IPS-18c (cell line): ENCODE results near the gene LGALS9.
"Not testable (repeated sequence)": the region's sequence is repeated elsewhere in the genome, so short reads cannot be mapped to it uniquely, and the experiment has no call there.

Experiments used
- H3K4me3 ChIP-seq: 2 replicates; pipeline ENCODE4 v1.7.0; 2013; ENCODE audit warnings: low read depth, mild to moderate bottlenecking, low read length, moderate library complexity; ENCODE audit not compliant: insufficient read depth
- H3K9me3 ChIP-seq: one replicate; pipeline ENCODE4 v1.6.1; 2013; ENCODE audit warnings: mild to moderate bottlenecking, low read length, moderate library complexity; ENCODE audit not compliant: control insufficient read depth, insufficient read depth

Gene LGALS9

GRCh38 chr17:27695254-27695814 lies 64.3 kb downstream of the LGALS9 start:
- H3K9me3 ChIP-seq, H3K4me3 ChIP-seq: not testable (repeated sequence)
